Caco-2 (cell line): ENCODE results near the gene EIF3K. TPM values are rescaled to one million over a fixed set of nuclear protein-coding genes. Genes with fewer than 3 reads are reported as not detected.

Source experiments
- BruUV-seq: library from RNA; stranded (reverse); fragments of 400-500 nt; replicated peaks from 2 replicates; lab custom pipeline; 2021; lab: Mats Ljungman, UMichigan
- CTCF ChIA-PET: fragments of 300-600 bp; sonication (Branson Sonifier 250); formaldehyde crosslinking; loops from one replicate; lab custom pipeline; 2022; ENCODE audit warnings: antibody characterized with exemption; lab: Charles Lee
- POLR2A ChIA-PET: fragments of 300-600 bp; sonication (Branson Sonifier 250); formaldehyde crosslinking; loops from one replicate; lab custom pipeline; 2022; ENCODE audit warnings: antibody characterized with exemption; lab: Charles Lee
- DNase-seq, 2 experiments: peaks; one replicate each; pipeline versions ENCODE4 v3.0.0 to v3.0.0-alpha.2; 2020 to 2022
- H3K27me3 ChIP-seq: replicated peaks from 2 replicates; pipeline ENCODE4 v1.6.0; 2011; ENCODE audit warnings: low read length; ENCODE audit not compliant: control insufficient read depth, insufficient read depth
- H3K36me3 ChIP-seq: 2 replicates; pipeline ENCODE4 v1.5.1; 2011; ENCODE audit warnings: low read length; ENCODE audit not compliant: control insufficient read depth, insufficient read depth
- H3K4me1 ChIP-seq: fragments of 250-450 bp; sonication (Bioruptor Pico); 2 replicates; pipeline ENCODE4 v1.5.1; 2020; ENCODE audit warnings: mild to moderate bottlenecking
- H3K4me3 ChIP-seq: 2 replicates; pipeline ENCODE4 v1.5.1; 2011; ENCODE audit warnings: low read depth, mild to moderate bottlenecking, control low read depth, low read length
- H3K9me3 ChIP-seq: fragments of 250-450 bp; sonication (Bioruptor Pico); 2 replicates; pipeline ENCODE4 v1.5.1; 2020; ENCODE audit warnings: mild to moderate bottlenecking, moderate library complexity
- H3K27ac Mint-ChIP-seq: one replicate; pipeline ENCODE4 v1.8.0; 2022; ENCODE audit warnings: mixed read lengths; ENCODE audit not compliant: unreplicated experiment
- H3K27me3 Mint-ChIP-seq: one replicate; pipeline ENCODE4 v1.8.0; 2022; ENCODE audit warnings: mixed read lengths; ENCODE audit not compliant: insufficient read depth, unreplicated experiment
- H3K36me3 Mint-ChIP-seq: one replicate; pipeline ENCODE4 v1.8.0; 2022; ENCODE audit warnings: mild to moderate bottlenecking, mixed read lengths; ENCODE audit not compliant: insufficient read depth, unreplicated experiment
- H3K4me1 Mint-ChIP-seq: one replicate; pipeline ENCODE4 v1.8.0; 2022; ENCODE audit warnings: low read depth, mixed read lengths; ENCODE audit not compliant: unreplicated experiment
- H3K4me3 Mint-ChIP-seq: one replicate; pipeline ENCODE4 v1.8.0; 2022; ENCODE audit warnings: mild to moderate bottlenecking, moderate library complexity, mixed read lengths; ENCODE audit not compliant: unreplicated experiment
- H3K9me3 Mint-ChIP-seq: one replicate; pipeline ENCODE4 v1.8.0; 2022; ENCODE audit warnings: mixed read lengths; ENCODE audit not compliant: unreplicated experiment
- intact Hi-C: fragments of 100-400 bp; cut with micrococcal nuclease; formaldehyde crosslinking; loops from one replicate; pipeline ENCODE4 v1.10.0; 2022; ENCODE audit not compliant: unreplicated experiment
- total RNA-seq: library from RNA; stranded (reverse); gene quantifications from 2 replicates; pipeline ENCODE4 v1.2.3, GENCODE V29; 2022
- TF ChIP-seq, protein P1 (sequence below), 2 experiments: fragments of 200-600 bp in 1 of 2; IDR thresholded peaks; 1 replicate in 1 of 2; 2 replicates in 1 of 2; pipeline versions ENCODE4 v1.5.1 to v1.8.0; 2011 to 2022; ENCODE audit warnings: antibody characterized with exemption in 1 of 2, control low read depth in 1 of 2, inconsistent platforms in 1 of 2, low read depth in 1 of 2, low read length in 1 of 2, mild to moderate bottlenecking in 1 of 2, moderate library complexity in 1 of 2; ENCODE audit not compliant: insufficient read depth in 1 of 2, severe bottlenecking in 1 of 2, unreplicated experiment in 1 of 2

The EIF3K gene
- total RNA-seq, 1 experiment from 2014 or later, result 354 TPM

DNA sequence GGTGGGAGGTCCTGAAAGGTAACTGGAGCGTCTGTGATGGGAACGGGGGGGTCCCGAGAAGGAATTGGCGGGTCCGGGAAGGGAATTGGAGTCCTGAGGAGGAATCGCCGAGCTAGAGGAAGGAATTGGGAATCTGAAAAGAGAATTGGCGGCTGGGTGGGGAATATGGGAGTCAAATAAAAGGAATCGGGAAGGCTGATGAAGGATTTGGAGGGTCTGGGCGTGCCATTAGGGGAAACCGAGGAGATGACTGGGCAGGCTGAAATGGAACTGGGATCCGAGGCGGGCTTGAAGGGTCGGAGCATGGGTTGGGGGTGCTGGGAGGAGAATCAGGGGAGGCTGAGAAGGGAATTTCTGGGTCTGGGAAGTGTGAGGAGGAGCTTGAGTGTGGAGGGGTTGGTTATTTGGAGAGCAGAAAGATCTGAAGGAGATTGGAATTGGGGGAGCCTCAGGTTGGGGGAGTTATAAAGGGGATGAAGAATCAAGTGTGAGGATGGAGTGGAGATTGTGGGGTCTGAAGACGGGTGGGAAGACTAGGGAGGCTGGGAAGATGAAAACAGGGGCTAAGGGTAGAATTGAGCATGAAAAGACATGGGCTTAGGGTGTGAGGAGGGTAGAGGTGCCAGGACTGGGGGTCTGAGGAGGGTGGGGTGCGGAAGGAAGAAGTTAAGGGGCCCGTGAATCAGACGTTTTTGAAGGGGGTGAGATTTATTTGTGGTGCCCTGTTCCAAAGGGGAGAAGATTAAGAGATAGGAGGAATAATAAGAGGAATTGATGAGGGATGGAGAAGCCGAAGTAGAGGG is 29.2 kb downstream of the EIF3K start:
- intact Hi-C loops, result loop anchor here (1.0 to 2.0 kb wide), 2 partner anchors 15 to 35 kb away; no protein-coding TSS in a partner anchor
- Mint-ChIP-seq H3K36me3 (peaks cover 31% of the 10 kb centered on the region), H3K9me3 (no peaks in the 10 kb centered on the region), H3K27ac (peak overlapping the region; percentile 88), H3K27me3 (no peaks in the 10 kb centered on the region), H3K4me1 (peaks cover 19% of the 10 kb centered on the region), H3K4me3 (peak overlapping the region; percentile 90)
- Histone ChIP-seq H3K4me1 (peaks cover 37% of the 10 kb centered on the region), H3K36me3 (0 out of 2 replicates have a peak, but pooled peaks cover 1% of the 10 kb centered on the region), H3K27me3 (no peaks in the 10 kb centered on the region), H3K9me3 (no peaks in the 10 kb centered on the region), H3K4me3 (peak overlapping the region; percentile 100)
- ChIA-PET CTCF (interaction anchor here (0.6 to 1.5 kb wide), 10 partner anchors 11 to 245 kb away, joined by 3 to 15 read pairs (median 6); partner anchors contain the start of genes EIF3K and FAM98C), POLR2A (interaction anchor here (0.9 to 3.0 kb wide), 11 partner anchors 10 to 283 kb away, joined by 3 to 35 read pairs (median 11); partner anchors contain the start of genes EIF3K, FAM98C, MRPS12 and NFKBIB)
- no peak for DNase-seq
- BruUV-seq, result no TSS peak
- TF ChIP-seq, protein P1, sequence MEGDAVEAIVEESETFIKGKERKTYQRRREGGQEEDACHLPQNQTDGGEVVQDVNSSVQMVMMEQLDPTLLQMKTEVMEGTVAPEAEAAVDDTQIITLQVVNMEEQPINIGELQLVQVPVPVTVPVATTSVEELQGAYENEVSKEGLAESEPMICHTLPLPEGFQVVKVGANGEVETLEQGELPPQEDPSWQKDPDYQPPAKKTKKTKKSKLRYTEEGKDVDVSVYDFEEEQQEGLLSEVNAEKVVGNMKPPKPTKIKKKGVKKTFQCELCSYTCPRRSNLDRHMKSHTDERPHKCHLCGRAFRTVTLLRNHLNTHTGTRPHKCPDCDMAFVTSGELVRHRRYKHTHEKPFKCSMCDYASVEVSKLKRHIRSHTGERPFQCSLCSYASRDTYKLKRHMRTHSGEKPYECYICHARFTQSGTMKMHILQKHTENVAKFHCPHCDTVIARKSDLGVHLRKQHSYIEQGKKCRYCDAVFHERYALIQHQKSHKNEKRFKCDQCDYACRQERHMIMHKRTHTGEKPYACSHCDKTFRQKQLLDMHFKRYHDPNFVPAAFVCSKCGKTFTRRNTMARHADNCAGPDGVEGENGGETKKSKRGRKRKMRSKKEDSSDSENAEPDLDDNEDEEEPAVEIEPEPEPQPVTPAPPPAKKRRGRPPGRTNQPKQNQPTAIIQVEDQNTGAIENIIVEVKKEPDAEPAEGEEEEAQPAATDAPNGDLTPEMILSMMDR (IDR thresholded peaks at IDR 0.05; ENCODE audit: insufficient read depth in 1 of 2, low read depth in 1 of 2, low read length in 1 of 2, severe bottlenecking in 1 of 2, unreplicated experiment in 1 of 2), result no peak

DNA sequence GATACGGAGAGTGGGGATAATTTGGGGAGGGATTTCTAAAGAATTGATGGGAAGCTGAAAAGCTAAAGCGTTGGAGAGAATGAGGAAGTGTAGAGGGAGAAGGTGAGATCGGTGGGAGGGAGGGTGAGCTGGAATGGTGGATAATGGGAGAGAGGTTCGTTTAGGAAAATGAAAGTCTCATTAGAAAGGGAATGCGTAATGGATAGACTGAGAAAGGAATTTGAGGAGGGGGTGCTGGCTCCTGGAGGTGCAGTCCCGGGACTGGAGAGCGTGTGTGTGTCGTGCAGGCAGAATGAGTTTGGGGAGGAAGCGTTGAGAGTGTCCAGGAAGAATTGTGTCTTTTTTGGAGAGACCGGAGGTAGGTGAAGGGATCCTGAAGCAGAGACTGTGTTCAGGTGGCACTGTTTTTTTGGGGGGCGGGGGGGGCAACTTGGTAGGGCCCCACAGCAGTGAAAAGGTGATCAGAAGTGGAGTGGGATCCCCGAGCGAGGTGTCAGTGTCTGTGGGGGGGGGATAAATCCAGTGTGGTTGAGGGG is 29.8 kb downstream of the EIF3K start:
- no peaks in the 10 kb centered on the region for H3K9me3 Mint-ChIP-seq
- H3K27ac Mint-ChIP-seq, result peak overlapping the region; percentile 88
- H3K36me3 ChIP-seq, result 0 out of 2 replicates have a peak, but pooled peaks cover 1% of the 10 kb centered on the region
- POLR2A ChIA-PET, result interaction anchor here (2.5 to 3.0 kb wide), 4 partner anchors 10 to 52 kb away, joined by 13 to 35 read pairs (median 22); no protein-coding TSS in a partner anchor
- peaks cover 44% of the 10 kb centered on the region for H3K4me1 ChIP-seq
- H3K4me3 Mint-ChIP-seq, result peak overlapping the region; percentile 90
- no peak for DNase-seq
- peaks cover 26% of the 10 kb centered on the region for H3K4me1 Mint-ChIP-seq
- TF ChIP-seq, protein P1 (IDR thresholded peaks at IDR 0.05; ENCODE audit: insufficient read depth in 1 of 2, low read depth in 1 of 2, low read length in 1 of 2, severe bottlenecking in 1 of 2, unreplicated experiment in 1 of 2), result no peak
- peak overlapping the region; percentile 100 for H3K4me3 ChIP-seq
- no TSS peak for BruUV-seq
- peaks cover 38% of the 10 kb centered on the region for H3K36me3 Mint-ChIP-seq
- intact Hi-C loops, result no loop called here
- no peaks in the 10 kb centered on the region for H3K27me3 Mint-ChIP-seq
- CTCF ChIA-PET, result interaction anchor here (0.6 to 1.5 kb wide), 2 partner anchors 12 to 135 kb away, joined by 3 to 4 read pairs; no protein-coding TSS in a partner anchor
- H3K9me3 ChIP-seq, result no peaks in the 10 kb centered on the region
- no peaks in the 10 kb centered on the region for H3K27me3 ChIP-seq
